SK-N-SH (cell line): Measurements from ENCODE around the gene ZNF496. TPM values are rescaled to one million over a fixed set of nuclear protein-coding genes. Genes with fewer than 3 reads are reported as not detected.

Source experiments
- CTCF ChIA-PET: fragments of 300-600, 350-600 bp; formaldehyde crosslinking; extraction: SDS; loops from one replicate; lab custom pipeline; 2021; lab: Yijun Ruan, JAX
- POLR2A ChIA-PET: fragments of 350-600 bp; sonication (Branson Sonifier 250); formaldehyde crosslinking; extraction: SDS; loops from one replicate; lab custom pipeline; 2020; ENCODE audit warnings: antibody characterized with exemption, inconsistent platforms; lab: Yijun Ruan, JAX
- DNase-seq: peaks from one replicate; pipeline ENCODE4 v3.0.0; 2012
- H2AFZ ChIP-seq: fragments of 200-600 bp; sonication (generic); 2 replicates; pipeline ENCODE4 v1.8.1; 2016; ENCODE audit warnings: antibody characterized with exemption, mild to moderate bottlenecking, low read depth
- H3F3A ChIP-seq: fragments of 200-600 bp; sonication (generic); replicated peaks from 2 replicates; pipeline ENCODE3; 2016; ENCODE audit warnings: antibody characterized with exemption, mild to moderate bottlenecking; ENCODE audit not compliant: insufficient read depth
- H3K27ac ChIP-seq, 2 experiments: fragments of 200-500 bp in 1 of 2; fragments of 200-600 bp in 1 of 2; sonication (Bioruptor generic) in 1 of 2; sonication (generic), shearing (Covaris generic) in 1 of 2; 2 replicates each; pipeline versions ENCODE4 v1.5.1 to v1.6.1; 2014 to 2016; ENCODE audit warnings: low read depth in 2 of 2, inconsistent platforms in 1 of 2, low read length in 1 of 2, mild to moderate bottlenecking in 1 of 2, mixed read lengths in 1 of 2
- H3K27me3 ChIP-seq: fragments of 200-600 bp; sonication (generic), shearing (Covaris generic); 2 replicates; pipeline ENCODE4 v1.6.1; 2016; ENCODE audit warnings: mixed run types; ENCODE audit not compliant: insufficient read depth
- H3K36me3 ChIP-seq, 2 experiments: fragments of 200-500 bp in 1 of 2; fragments of 200-600 bp in 1 of 2; sonication (Bioruptor generic) in 1 of 2; sonication (generic) in 1 of 2; replicated peaks in 1 of 2; 2 replicates each; pipeline versions ENCODE3 to v1.5.1; 2014 to 2016; ENCODE audit warnings: low read length in 1 of 2, mild to moderate bottlenecking in 1 of 2; ENCODE audit not compliant: insufficient read depth in 2 of 2, control insufficient read depth in 1 of 2
- H3K4me1 ChIP-seq, 2 experiments: fragments of 200-500 bp in 1 of 2; fragments of 200-600 bp in 1 of 2; sonication (Bioruptor generic) in 1 of 2; sonication (generic), shearing (Covaris generic) in 1 of 2; 2 replicates each; pipeline versions ENCODE4 v1.5.1 to v1.6.1; 2014 to 2016; ENCODE audit warnings: low read depth in 1 of 2, low read length in 1 of 2, mixed run types in 1 of 2; ENCODE audit not compliant: insufficient read depth in 2 of 2, control insufficient read depth in 1 of 2
- H3K4me2 ChIP-seq: fragments of 200-600 bp; sonication (generic), shearing (Covaris generic); 2 replicates; pipeline ENCODE4 v1.6.1; 2017; ENCODE audit warnings: mixed run types
- H3K4me3 ChIP-seq, 2 experiments: fragments of 200-500 bp in 1 of 2; fragments of 200-600 bp in 1 of 2; sonication (Bioruptor generic) in 1 of 2; sonication (generic), shearing (Covaris generic) in 1 of 2; 2 replicates each; pipeline versions ENCODE4 v1.5.1 to v1.8.1; 2014 to 2016; ENCODE audit warnings: low read depth in 2 of 2, inconsistent platforms in 1 of 2, low read length in 1 of 2, mild to moderate bottlenecking in 1 of 2, mixed read lengths in 1 of 2, moderate library complexity in 1 of 2
- H3K79me2 ChIP-seq: fragments of 200-600 bp; sonication (generic); 2 replicates; pipeline ENCODE4 v1.8.1; 2017; ENCODE audit warnings: mild to moderate bottlenecking; ENCODE audit not compliant: insufficient read depth
- H3K9ac ChIP-seq: fragments of 200-600 bp; sonication (generic); 2 replicates; pipeline ENCODE4 v1.6.1; 2017; ENCODE audit warnings: mixed run types
- H3K9me2 ChIP-seq: fragments of 200-600 bp; sonication (generic); 2 replicates; pipeline ENCODE4 v1.6.1; 2017; ENCODE audit warnings: mixed run types
- H3K9me3 ChIP-seq: fragments of 200-600 bp; sonication (generic); 2 replicates; pipeline ENCODE4 v1.6.1; 2017; ENCODE audit warnings: mixed run types, mild to moderate bottlenecking, moderate library complexity
- H4K20me1 ChIP-seq: fragments of 200-600 bp; sonication (generic); 2 replicates; pipeline ENCODE4 v1.6.1; 2017; ENCODE audit warnings: mild to moderate bottlenecking, mixed run types; ENCODE audit not compliant: insufficient read depth
- CHD2 ChIP-seq: fragments of 150-350 bp; IDR thresholded peaks from 2 replicates; pipeline ENCODE4 v1.6.1; 2018; ENCODE audit warnings: low read length; ENCODE audit not compliant: partially characterized antibody
- ELF1 ChIP-seq: IDR thresholded peaks from 2 replicates; pipeline ENCODE4 v1.4.0; 2012
- EP300 ChIP-seq, 2 experiments: IDR thresholded peaks; 2 replicates each; pipeline versions ENCODE4 v1.4.0 to v1.6.1; 2012; ENCODE audit warnings: borderline replicate concordance in 1 of 2, low read depth in 1 of 2, low read length in 1 of 2
- EZH2phosphoT487 ChIP-seq: fragments of 200-600 bp; sonication (generic); IDR thresholded peaks from 2 replicates; pipeline ENCODE4 v1.6.1; 2017; ENCODE audit warnings: low read depth, mixed run types, mild to moderate bottlenecking, antibody characterized with exemption, moderate library complexity, borderline replicate concordance
- FOSL2 ChIP-seq: IDR thresholded peaks from 2 replicates; pipeline ENCODE4 v1.4.0; 2012; ENCODE audit warnings: low read depth, mild to moderate bottlenecking, moderate library complexity, borderline replicate concordance
- FOXJ3 ChIP-seq: sonication (generic); formaldehyde crosslinking; IDR thresholded peaks from 2 replicates; pipeline ENCODE4 v1.5.1; 2020; ENCODE audit warnings: mild to moderate bottlenecking, missing genetic modification reagents
- GABPA ChIP-seq: IDR thresholded peaks from 2 replicates; pipeline ENCODE4 v1.4.0; 2012; ENCODE audit warnings: low read depth, mild to moderate bottlenecking
- GATA2 ChIP-seq: sonication (generic); formaldehyde crosslinking; IDR thresholded peaks from 2 replicates; pipeline ENCODE4 v1.5.0; 2020; ENCODE audit warnings: mild to moderate bottlenecking, missing genetic modification reagents
- IRF3 ChIP-seq: fragments of 150-350 bp; IDR thresholded peaks from 2 replicates; pipeline ENCODE4 v1.6.1; 2016; ENCODE audit warnings: mild to moderate bottlenecking, low read depth, low read length
- MAX ChIP-seq: IDR thresholded peaks from 2 replicates; pipeline ENCODE4 v1.4.0; 2012; ENCODE audit warnings: low read depth
- MXI1 ChIP-seq: IDR thresholded peaks from 2 replicates; pipeline ENCODE4 v1.6.1; 2012; ENCODE audit warnings: mild to moderate bottlenecking, low read depth, low read length, improper control_type of control experiment
- NRF1 ChIP-seq: IDR thresholded peaks from 2 replicates; pipeline ENCODE4 v1.6.1; 2012; ENCODE audit warnings: low read depth, mild to moderate bottlenecking, low read length
- RAD21 ChIP-seq: IDR thresholded peaks from 2 replicates; pipeline ENCODE4 v1.6.1; 2012; ENCODE audit warnings: mild to moderate bottlenecking, low read length
- RCOR1 ChIP-seq: fragments of 150-350 bp; IDR thresholded peaks from 2 replicates; pipeline ENCODE4 v1.6.1; 2017; ENCODE audit warnings: antibody characterized with exemption, low read length
- TAF1 ChIP-seq: IDR thresholded peaks from 2 replicates; pipeline ENCODE4 v1.6.1; 2012; ENCODE audit warnings: low read depth, mild to moderate bottlenecking, low read length, moderate library complexity, borderline replicate concordance
- TCF12 ChIP-seq: IDR thresholded peaks from 2 replicates; pipeline ENCODE4 v1.4.0; 2012
- TEAD4 ChIP-seq: IDR thresholded peaks from 2 replicates; pipeline ENCODE4 v1.4.0; 2012; ENCODE audit warnings: mild to moderate bottlenecking, borderline replicate concordance; ENCODE audit not compliant: insufficient read depth
- USF1 ChIP-seq: IDR thresholded peaks from 2 replicates; pipeline ENCODE4 v1.4.0; 2012; ENCODE audit warnings: low read depth, borderline replicate concordance
- USF2 ChIP-seq: fragments of 150-350 bp; IDR thresholded peaks from 2 replicates; pipeline ENCODE4 v1.6.1; 2017; ENCODE audit warnings: antibody characterized with exemption, low read length, low read depth, borderline replicate concordance
- YY1 ChIP-seq: IDR thresholded peaks from 2 replicates; pipeline ENCODE4 v1.4.0; 2012; ENCODE audit warnings: low read depth, mild to moderate bottlenecking
- polyA plus RNA-seq, 3 experiments: library from polyadenylated mRNA; depleted of rRNA; stranded (reverse); fragments of >200 nt; gene quantifications; 2 replicates each; pipeline ENCODE4 v1.2.3, GENCODE V29; 2012

Gene ZNF496
- polyA plus RNA-seq, 1 of the 3 experiments (the other 2 are of a cell fraction) = 23.2 TPM

- Histone ChIP-seq H3K79me2 (no peaks in the 10 kb centered on the region), H3K9me3 (no peaks in the 10 kb centered on the region), H3K36me3 (no peaks in the 10 kb centered on the region), H3K4me1 (no peaks in the 10 kb centered on the region), H2AFZ (no peak overlapping the region), H3K4me2 (no peak overlapping the region), H3K27ac (no peak overlapping the region), H4K20me1 (no peaks in the 10 kb centered on the region), H3K9ac (no peak overlapping the region), H3K4me3 (no peak overlapping the region), H3F3A (no peaks in the 10 kb centered on the region), H3K9me2 (no peaks in the 10 kb centered on the region), H3K27me3 (no peaks in the 10 kb centered on the region)
- ChIA-PET POLR2A (no interaction called here), CTCF (interaction anchor here (1.1 kb wide), 1 partner anchor 24 kb away, joined by 3 read pairs; no protein-coding TSS in a partner anchor)
- TF ChIP-seq EZH2phosphoT487 = no peak
- no peak for TF ChIP-seq GATA2 (CRISPR knock-in tag)
- no peak for TF ChIP-seq MAX
- no peak for TF ChIP-seq RCOR1
- no peak for TF ChIP-seq TCF12
- TF ChIP-seq GABPA = no peak
- no peak for TF ChIP-seq NRF1
- no peak for TF ChIP-seq YY1
- TF ChIP-seq USF2 = no peak
- TF ChIP-seq TEAD4 = no peak
- no peak for TF ChIP-seq CHD2
- no peak for TF ChIP-seq MXI1
- TF ChIP-seq USF1 = no peak
- TF ChIP-seq IRF3 = no peak
- no peak for TF ChIP-seq RAD21
- TF ChIP-seq FOSL2 = no peak
- TF ChIP-seq ELF1 = no peak
- no peak for TF ChIP-seq TAF1
- TF ChIP-seq EP300 (IDR thresholded peaks at IDR 0.05; ENCODE audit: borderline replicate concordance in 1 of 2, low read depth in 1 of 2, low read length in 1 of 2) = no peak
- no peak for TF ChIP-seq FOXJ3 (CRISPR knock-in tag)
- no peak for DNase-seq
These were observed 62.5 kb downstream of the ZNF496 start for GRCh38 chr1:247269133-247269532.
